SJCRH30 (cell line): Measurements from ENCODE around the gene XXYLT1. TPM values are rescaled to one million over a fixed set of nuclear protein-coding genes. Genes with fewer than 3 reads are reported as not detected.

Source experiments
- DNase-seq, 2 experiments: peaks; one replicate each; pipeline ENCODE4 v3.0.0-alpha.2; 2015 to 2020
- H3K27ac ChIP-seq: fragments of 250-450 bp; sonication (Bioruptor Pico); 2 replicates; pipeline ENCODE4 v1.5.1; 2020; ENCODE audit warnings: mild to moderate bottlenecking, moderate library complexity
- H3K27me3 ChIP-seq: fragments of 250-450 bp; sonication (Bioruptor Pico); 2 replicates; pipeline ENCODE4 v1.5.1; 2020; ENCODE audit warnings: mild to moderate bottlenecking, moderate library complexity
- H3K36me3 ChIP-seq: fragments of 250-450 bp; sonication (Bioruptor Pico); 2 replicates; pipeline ENCODE4 v1.5.1; 2020; ENCODE audit warnings: mild to moderate bottlenecking, moderate library complexity
- H3K4me1 ChIP-seq: fragments of 250-450 bp; sonication (Bioruptor Pico); 2 replicates; pipeline ENCODE4 v1.5.1; 2020; ENCODE audit warnings: mild to moderate bottlenecking, moderate library complexity
- H3K4me3 ChIP-seq: fragments of 250-450 bp; sonication (Bioruptor Pico); 2 replicates; pipeline ENCODE4 v1.5.1; 2020; ENCODE audit warnings: mild to moderate bottlenecking, moderate library complexity
- H3K9me3 ChIP-seq: fragments of 250-450 bp; sonication (Bioruptor Pico); replicated peaks from 2 replicates; pipeline ENCODE4 v1.5.1; 2020; ENCODE audit warnings: mild to moderate bottlenecking, moderate library complexity
- total RNA-seq: library from RNA; depleted of rRNA; stranded (reverse); fragments of >200 nt; shearing (Covaris generic); gene quantifications from 2 replicates; pipeline ENCODE4 v1.2.3, GENCODE V29; 2014

XXYLT1 gene
- total RNA-seq, 1 experiment from 2014 or later, result 18.8 TPM

GRCh38 chr3:195072916-195073564, 197.9 kb downstream of the XXYLT1 start:
- Histone ChIP-seq H3K36me3 (no peaks in the 10 kb centered on the region), H3K27me3 (no peaks in the 10 kb centered on the region), H3K4me1 (no peaks in the 10 kb centered on the region), H3K9me3 (no peaks in the 10 kb centered on the region), H3K27ac (no peak overlapping the region), H3K4me3 (no peak overlapping the region)
- DNase-seq, result no peak

DNA sequence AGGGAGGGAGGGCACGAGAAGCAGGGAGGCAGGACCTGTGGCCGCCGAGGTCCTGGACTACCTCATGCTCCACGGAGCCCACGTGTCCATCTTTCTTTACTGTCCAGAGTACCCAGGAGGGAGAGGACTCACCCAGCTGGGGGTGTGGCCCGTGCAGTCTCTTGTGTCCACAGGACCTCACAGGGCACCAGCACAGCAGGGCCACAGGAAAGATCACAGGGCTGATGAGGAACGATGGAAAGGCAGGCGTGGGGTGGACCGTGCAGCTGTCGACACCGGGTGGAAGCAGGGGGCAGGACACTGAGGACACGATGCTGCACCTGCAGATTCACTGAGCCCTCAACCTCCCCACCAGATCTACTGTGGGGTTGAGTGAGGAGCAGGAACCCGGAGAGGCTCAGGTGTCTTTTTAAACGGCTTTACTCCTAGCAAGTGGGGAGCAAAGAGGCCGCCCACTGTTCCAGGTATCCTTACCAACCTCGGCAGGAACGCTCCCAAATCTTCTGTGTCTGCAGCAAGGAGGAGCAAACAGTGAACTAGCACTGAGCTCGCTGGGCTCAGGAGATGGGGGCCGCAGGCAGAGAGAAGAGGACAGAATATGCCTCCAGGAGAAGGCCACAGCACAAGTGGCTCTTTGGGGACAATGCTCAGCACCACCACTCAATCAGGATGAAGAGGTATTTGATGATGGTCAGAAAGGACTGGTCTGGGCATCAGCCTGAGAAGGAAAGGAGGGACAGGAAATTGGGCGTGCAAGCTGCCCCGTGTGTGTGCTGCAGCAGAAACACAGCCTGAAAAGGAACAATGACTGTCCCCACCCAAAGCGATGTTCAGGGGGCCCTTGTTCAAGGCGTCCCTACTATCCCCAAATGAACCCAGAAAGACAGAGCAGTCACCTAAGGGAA, 198.8 kb downstream of the XXYLT1 start:
- no peak overlapping the region for H3K4me3 ChIP-seq
- no peak for DNase-seq
- H3K9me3 ChIP-seq, result no peaks in the 10 kb centered on the region
- H3K27me3 ChIP-seq, result no peaks in the 10 kb centered on the region
- H3K36me3 ChIP-seq, result no peaks in the 10 kb centered on the region
- no peaks in the 10 kb centered on the region for H3K4me1 ChIP-seq
- H3K27ac ChIP-seq, result no peak overlapping the region

- Histone ChIP-seq H3K36me3 (no peaks in the 10 kb centered on the region), H3K4me1 (no peaks in the 10 kb centered on the region), H3K27ac (no peak overlapping the region), H3K9me3 (no peaks in the 10 kb centered on the region), H3K27me3 (no peaks in the 10 kb centered on the region), H3K4me3 (no peak overlapping the region)
- no peak for DNase-seq
Measured at GRCh38 chr3:195071011-195071728, 199.8 kb downstream of the XXYLT1 start.

DNA sequence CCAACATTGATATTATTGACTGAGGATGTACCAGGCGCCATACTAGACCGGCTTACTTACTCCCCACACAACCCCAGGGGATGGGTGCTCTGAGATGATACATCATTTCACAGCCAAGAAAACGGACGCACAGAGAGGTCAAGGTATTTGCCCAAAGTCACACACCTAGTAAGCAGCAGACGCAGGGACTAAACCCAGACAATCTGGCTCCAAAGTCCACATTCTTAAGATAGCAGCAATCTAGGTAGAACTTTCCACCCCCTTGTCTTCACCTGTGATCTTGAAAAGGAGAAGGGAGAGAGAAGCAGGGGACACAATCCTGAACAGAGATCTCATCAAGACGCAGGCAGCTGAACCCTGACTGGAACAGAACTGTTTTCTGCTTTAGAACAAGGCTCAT, 200.6 kb downstream of the XXYLT1 start:
- DNase-seq, result no peak
- H3K36me3 ChIP-seq, result no peaks in the 10 kb centered on the region
- H3K4me3 ChIP-seq, result no peak overlapping the region
- no peaks in the 10 kb centered on the region for H3K9me3 ChIP-seq
- H3K4me1 ChIP-seq, result no peaks in the 10 kb centered on the region
- no peak overlapping the region for H3K27ac ChIP-seq
- H3K27me3 ChIP-seq, result no peaks in the 10 kb centered on the region

- Histone ChIP-seq H3K9me3 (no peaks in the 10 kb centered on the region), H3K27ac (no peak overlapping the region), H3K27me3 (no peaks in the 10 kb centered on the region), H3K36me3 (no peaks in the 10 kb centered on the region), H3K4me3 (no peak overlapping the region), H3K4me1 (no peaks in the 10 kb centered on the region)
- peak in 1 of 2 experiments; percentile 0 for DNase-seq
Measured at GRCh38 chr3:195069501-195070251, 201.3 kb downstream of the XXYLT1 start.

DNA sequence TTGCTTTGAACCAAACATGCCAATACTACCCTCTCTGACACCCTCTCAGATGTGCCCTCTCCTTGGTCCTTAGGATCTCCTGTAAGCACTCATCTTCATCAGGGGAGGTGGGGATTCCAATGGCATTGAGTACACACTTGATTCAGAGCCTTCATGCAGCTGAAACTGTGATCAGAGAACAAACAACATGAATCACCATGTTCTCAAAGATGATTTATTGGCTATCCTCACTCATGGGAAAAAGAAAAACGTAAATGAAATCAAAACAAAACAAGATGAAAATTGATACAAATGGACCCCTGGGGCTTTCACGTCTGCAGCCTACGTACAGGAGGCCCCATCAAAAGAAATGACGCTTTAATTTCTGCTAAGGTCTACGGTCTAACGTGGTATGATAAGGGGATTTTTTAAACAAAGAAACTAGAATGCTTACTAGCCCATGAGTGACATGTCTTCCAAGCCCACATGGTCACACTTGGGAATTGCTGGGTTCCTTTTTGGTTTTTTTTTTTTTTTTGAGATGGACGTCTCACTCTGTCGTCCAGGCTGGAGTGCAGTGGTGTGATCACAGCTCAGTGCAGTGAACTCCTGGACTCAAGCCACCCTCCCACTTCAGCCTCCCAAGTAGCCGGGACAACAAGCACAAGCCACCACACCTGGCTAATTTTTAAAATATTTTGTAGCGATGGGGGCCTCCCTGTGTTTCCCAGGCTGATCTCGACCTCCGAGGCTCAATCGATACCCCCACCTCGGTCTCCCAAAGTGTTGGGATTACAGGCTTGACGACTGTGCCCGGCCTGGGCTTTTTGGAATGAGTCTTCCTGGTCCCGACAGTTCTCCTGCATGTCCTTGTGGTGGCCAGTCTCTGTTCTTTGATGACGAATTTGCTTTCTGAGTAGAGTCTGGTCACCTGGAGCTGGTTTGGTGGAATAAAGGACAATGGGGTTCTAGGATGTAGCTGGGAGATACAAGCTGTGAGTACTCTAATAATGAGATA, 202.6 kb downstream of the XXYLT1 start:
- Histone ChIP-seq H3K27ac (no peak overlapping the region), H3K4me1 (no peaks in the 10 kb centered on the region), H3K9me3 (no peaks in the 10 kb centered on the region), H3K36me3 (no peaks in the 10 kb centered on the region), H3K4me3 (no peak overlapping the region), H3K27me3 (no peaks in the 10 kb centered on the region)
- no peak for DNase-seq

GRCh38 chr3:195066441-195066841, 204.5 kb downstream of the XXYLT1 start:
- no peaks in the 10 kb centered on the region for H3K27me3 ChIP-seq
- H3K4me3 ChIP-seq, result no peak overlapping the region
- H3K27ac ChIP-seq, result no peak overlapping the region
- DNase-seq, result no peak
- no peaks in the 10 kb centered on the region for H3K4me1 ChIP-seq
- H3K9me3 ChIP-seq, result no peaks in the 10 kb centered on the region
- H3K36me3 ChIP-seq, result no peaks in the 10 kb centered on the region

DNA sequence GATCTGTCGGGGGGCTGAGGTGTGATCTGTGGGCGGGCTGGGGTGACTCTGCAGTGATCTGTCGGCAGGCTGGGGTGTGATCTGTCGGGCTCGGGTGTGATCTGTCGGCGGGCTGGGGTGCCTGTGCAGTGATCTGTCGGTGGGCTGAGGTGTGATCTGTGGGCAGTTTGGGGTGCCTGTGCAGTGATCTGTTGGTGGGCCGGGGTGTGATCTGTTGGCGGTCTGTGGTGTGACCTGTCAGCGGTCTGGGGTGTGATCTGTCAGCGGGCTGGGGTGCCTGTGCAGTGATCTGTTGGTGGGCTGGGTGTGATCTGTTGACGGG, 205.1 kb downstream of the XXYLT1 start:
- Histone ChIP-seq H3K36me3 (no peaks in the 10 kb centered on the region), H3K4me1 (no peaks in the 10 kb centered on the region), H3K9me3 (no peaks in the 10 kb centered on the region), H3K4me3 (no peak overlapping the region), H3K27ac (no peak overlapping the region), H3K27me3 (no peaks in the 10 kb centered on the region)
- no peak for DNase-seq

GRCh38 chr3:195065142-195065863, 205.7 kb downstream of the XXYLT1 start:
- Histone ChIP-seq H3K4me1 (no peaks in the 10 kb centered on the region), H3K27ac (no peak overlapping the region), H3K4me3 (no peak overlapping the region), H3K27me3 (no peaks in the 10 kb centered on the region), H3K9me3 (no peaks in the 10 kb centered on the region), H3K36me3 (no peaks in the 10 kb centered on the region)
- DNase-seq, result no peak

- no peaks in the 10 kb centered on the region for H3K4me1 ChIP-seq
- H3K4me3 ChIP-seq, result no peak overlapping the region
- no peaks in the 10 kb centered on the region for H3K27me3 ChIP-seq
- no peak for DNase-seq
- H3K36me3 ChIP-seq, result no peaks in the 10 kb centered on the region
- no peak overlapping the region for H3K27ac ChIP-seq
- H3K9me3 ChIP-seq, result no peaks in the 10 kb centered on the region
Measured at GRCh38 chr3:195064300-195064931, 206.5 kb downstream of the XXYLT1 start.

GRCh38 chr3:195063581-195064193, 207.3 kb downstream of the XXYLT1 start:
- Histone ChIP-seq H3K27me3 (no peaks in the 10 kb centered on the region), H3K36me3 (no peaks in the 10 kb centered on the region), H3K9me3 (no peaks in the 10 kb centered on the region), H3K4me1 (no peaks in the 10 kb centered on the region), H3K4me3 (no peak overlapping the region), H3K27ac (no peak overlapping the region)
- no peak for DNase-seq

DNA sequence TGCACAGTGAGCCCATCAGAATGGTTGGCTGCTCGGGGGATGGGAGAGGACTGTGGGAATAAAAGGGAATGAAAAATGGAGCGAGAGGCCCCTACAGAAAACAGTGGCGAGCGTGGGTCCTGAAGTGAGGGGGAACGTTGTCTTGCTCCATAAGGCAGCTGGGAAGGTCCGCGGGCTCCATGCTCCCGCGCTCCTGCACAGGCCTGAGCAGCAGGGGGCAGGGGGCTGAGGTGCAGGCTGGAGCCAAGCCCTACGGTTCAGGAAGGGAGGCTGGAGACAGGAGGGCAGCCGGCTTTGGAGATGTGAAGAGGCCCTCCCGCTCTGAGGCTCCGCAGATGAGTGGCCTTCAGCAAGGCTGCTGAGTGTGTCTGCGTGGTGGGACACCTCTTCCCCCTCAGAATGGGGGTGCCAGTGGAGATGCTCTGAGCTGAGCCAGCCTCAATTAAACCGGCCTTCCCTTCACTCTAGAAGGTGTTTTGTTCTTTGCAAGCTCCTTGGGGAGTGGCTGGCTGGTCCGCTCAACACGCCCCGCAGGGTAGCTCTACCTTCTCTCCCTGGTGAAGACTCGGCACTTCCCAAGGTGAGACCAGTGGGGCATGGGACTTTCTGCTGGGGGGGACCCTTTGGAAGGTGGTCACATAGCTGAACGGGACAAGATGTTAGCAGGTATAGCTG, 208.0 kb downstream of the XXYLT1 start:
- Histone ChIP-seq H3K27ac (no peak overlapping the region), H3K4me3 (no peak overlapping the region), H3K36me3 (no peaks in the 10 kb centered on the region), H3K9me3 (no peaks in the 10 kb centered on the region), H3K27me3 (no peaks in the 10 kb centered on the region), H3K4me1 (no peaks in the 10 kb centered on the region)
- DNase-seq, result no peak
